LNCAP (cell line): Measurements from ENCODE around the gene MED17.

Experiments
- CTCF ChIP-seq: fragments of 450-650 bp; IDR thresholded peaks from 2 replicates; pipeline ENCODE4 v1.5.1; 2017; ENCODE audit warnings: mild to moderate bottlenecking

The MED17 gene

GRCh38 chr11:93841446-93841845 is 57.4 kb downstream of the MED17 start:
- TF ChIP-seq CTCF = no peak

- no peak for TF ChIP-seq CTCF
These were observed 58.0 kb downstream of the MED17 start for GRCh38 chr11:93842034-93842433.

- no peak for TF ChIP-seq CTCF
These were observed 58.4 kb downstream of the MED17 start for GRCh38 chr11:93842461-93842860.

GRCh38 chr11:93843906-93844305 is 59.8 kb downstream of the MED17 start:
- no peak for TF ChIP-seq CTCF

GRCh38 chr11:93844568-93844967 is 60.5 kb downstream of the MED17 start:
- no peak for TF ChIP-seq CTCF

GRCh38 chr11:93845181-93846092 is 61.4 kb downstream of the MED17 start:
- TF ChIP-seq CTCF = no peak

- no peak for TF ChIP-seq CTCF
These were observed 62.3 kb downstream of the MED17 start for GRCh38 chr11:93846411-93846810.
